H1 (cell line): ENCODE data around the gene ZNF408. TPM values are rescaled to one million over a fixed set of nuclear protein-coding genes. Genes with fewer than 3 reads are reported as not detected.

Experiments used
- polyA plus RNA-seq, 7 experiments: library from polyadenylated mRNA; depleted of rRNA in 3 of 7; stranded (reverse) in 5 of 7; unstranded in 2 of 7; fragments of >200 nt in 5 of 7; fragments of 200-250 nt in 2 of 7; gene quantifications; 1 replicate in 5 of 7; 2 replicates in 1 of 7; 4 replicates in 1 of 7; pipeline versions ENCODE4 v1.2.1 to v1.2.3, GENCODE V29; 2011 to 2013; ENCODE audit warnings: missing spikeins in 2 of 7, mixed read lengths in 2 of 7
- total RNA-seq: library from RNA; stranded (reverse); fragmentation: NEBNext Ultra II Directional; extraction: Animal tissue kit (Norgen Biotek cat#: 25700); gene quantifications from 2 replicates; pipeline ENCODE4 v1.2.1, GENCODE V29; 2021
- TF ChIP-seq, protein P1 (sequence below): fragments of 300-600 bp; sonication (generic); IDR thresholded peaks from 2 replicates; pipeline ENCODE4 v1.7.1; 2012; ENCODE audit warnings: low read length, moderate library complexity, mild to moderate bottlenecking, inconsistent platforms; ENCODE audit not compliant: insufficient replicate concordance

Gene ZNF408
- total and polyA plus RNA-seq, 2 of the 8 experiments (the other 6 are each of a cell fraction or from before 2014, with no cell fraction given): 10.7 to 11.0 TPM

- TF ChIP-seq, protein P1, sequence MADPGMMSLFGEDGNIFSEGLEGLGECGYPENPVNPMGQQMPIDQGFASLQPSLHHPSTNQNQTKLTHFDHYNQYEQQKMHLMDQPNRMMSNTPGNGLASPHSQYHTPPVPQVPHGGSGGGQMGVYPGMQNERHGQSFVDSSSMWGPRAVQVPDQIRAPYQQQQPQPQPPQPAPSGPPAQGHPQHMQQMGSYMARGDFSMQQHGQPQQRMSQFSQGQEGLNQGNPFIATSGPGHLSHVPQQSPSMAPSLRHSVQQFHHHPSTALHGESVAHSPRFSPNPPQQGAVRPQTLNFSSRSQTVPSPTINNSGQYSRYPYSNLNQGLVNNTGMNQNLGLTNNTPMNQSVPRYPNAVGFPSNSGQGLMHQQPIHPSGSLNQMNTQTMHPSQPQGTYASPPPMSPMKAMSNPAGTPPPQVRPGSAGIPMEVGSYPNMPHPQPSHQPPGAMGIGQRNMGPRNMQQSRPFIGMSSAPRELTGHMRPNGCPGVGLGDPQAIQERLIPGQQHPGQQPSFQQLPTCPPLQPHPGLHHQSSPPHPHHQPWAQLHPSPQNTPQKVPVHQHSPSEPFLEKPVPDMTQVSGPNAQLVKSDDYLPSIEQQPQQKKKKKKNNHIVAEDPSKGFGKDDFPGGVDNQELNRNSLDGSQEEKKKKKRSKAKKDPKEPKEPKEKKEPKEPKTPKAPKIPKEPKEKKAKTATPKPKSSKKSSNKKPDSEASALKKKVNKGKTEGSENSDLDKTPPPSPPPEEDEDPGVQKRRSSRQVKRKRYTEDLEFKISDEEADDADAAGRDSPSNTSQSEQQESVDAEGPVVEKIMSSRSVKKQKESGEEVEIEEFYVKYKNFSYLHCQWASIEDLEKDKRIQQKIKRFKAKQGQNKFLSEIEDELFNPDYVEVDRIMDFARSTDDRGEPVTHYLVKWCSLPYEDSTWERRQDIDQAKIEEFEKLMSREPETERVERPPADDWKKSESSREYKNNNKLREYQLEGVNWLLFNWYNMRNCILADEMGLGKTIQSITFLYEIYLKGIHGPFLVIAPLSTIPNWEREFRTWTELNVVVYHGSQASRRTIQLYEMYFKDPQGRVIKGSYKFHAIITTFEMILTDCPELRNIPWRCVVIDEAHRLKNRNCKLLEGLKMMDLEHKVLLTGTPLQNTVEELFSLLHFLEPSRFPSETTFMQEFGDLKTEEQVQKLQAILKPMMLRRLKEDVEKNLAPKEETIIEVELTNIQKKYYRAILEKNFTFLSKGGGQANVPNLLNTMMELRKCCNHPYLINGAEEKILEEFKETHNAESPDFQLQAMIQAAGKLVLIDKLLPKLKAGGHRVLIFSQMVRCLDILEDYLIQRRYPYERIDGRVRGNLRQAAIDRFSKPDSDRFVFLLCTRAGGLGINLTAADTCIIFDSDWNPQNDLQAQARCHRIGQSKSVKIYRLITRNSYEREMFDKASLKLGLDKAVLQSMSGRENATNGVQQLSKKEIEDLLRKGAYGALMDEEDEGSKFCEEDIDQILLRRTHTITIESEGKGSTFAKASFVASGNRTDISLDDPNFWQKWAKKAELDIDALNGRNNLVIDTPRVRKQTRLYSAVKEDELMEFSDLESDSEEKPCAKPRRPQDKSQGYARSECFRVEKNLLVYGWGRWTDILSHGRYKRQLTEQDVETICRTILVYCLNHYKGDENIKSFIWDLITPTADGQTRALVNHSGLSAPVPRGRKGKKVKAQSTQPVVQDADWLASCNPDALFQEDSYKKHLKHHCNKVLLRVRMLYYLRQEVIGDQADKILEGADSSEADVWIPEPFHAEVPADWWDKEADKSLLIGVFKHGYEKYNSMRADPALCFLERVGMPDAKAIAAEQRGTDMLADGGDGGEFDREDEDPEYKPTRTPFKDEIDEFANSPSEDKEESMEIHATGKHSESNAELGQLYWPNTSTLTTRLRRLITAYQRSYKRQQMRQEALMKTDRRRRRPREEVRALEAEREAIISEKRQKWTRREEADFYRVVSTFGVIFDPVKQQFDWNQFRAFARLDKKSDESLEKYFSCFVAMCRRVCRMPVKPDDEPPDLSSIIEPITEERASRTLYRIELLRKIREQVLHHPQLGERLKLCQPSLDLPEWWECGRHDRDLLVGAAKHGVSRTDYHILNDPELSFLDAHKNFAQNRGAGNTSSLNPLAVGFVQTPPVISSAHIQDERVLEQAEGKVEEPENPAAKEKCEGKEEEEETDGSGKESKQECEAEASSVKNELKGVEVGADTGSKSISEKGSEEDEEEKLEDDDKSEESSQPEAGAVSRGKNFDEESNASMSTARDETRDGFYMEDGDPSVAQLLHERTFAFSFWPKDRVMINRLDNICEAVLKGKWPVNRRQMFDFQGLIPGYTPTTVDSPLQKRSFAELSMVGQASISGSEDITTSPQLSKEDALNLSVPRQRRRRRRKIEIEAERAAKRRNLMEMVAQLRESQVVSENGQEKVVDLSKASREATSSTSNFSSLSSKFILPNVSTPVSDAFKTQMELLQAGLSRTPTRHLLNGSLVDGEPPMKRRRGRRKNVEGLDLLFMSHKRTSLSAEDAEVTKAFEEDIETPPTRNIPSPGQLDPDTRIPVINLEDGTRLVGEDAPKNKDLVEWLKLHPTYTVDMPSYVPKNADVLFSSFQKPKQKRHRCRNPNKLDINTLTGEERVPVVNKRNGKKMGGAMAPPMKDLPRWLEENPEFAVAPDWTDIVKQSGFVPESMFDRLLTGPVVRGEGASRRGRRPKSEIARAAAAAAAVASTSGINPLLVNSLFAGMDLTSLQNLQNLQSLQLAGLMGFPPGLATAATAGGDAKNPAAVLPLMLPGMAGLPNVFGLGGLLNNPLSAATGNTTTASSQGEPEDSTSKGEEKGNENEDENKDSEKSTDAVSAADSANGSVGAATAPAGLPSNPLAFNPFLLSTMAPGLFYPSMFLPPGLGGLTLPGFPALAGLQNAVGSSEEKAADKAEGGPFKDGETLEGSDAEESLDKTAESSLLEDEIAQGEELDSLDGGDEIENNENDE: no peak
- TF ChIP-seq, all 59 proteins: peak for 0
Observed at GRCh38 chr11:46662366-46662765, 38.5 kb upstream of the ZNF408 start (continued).
